Osteoblast (primary cell): ENCODE measurements around the gene PEMT. TPM values are rescaled to one million over a fixed set of nuclear protein-coding genes. Genes with fewer than 3 reads are reported as not detected.
A peak's percentile ranks its signal among the peaks of the same experiment; 100 is the strongest.

Source experiments
- DNase-seq: peaks from one replicate; pipeline ENCODE4 v3.0.0; 2011; ENCODE audit warnings: low spot score, mixed read lengths; ENCODE audit not compliant: insufficient read length; ENCODE audit errors: missing footprints
- H2AFZ ChIP-seq: 2 replicates; pipeline ENCODE4 v1.6.0; 2011; ENCODE audit warnings: mild to moderate bottlenecking, low read length
- H3K27ac ChIP-seq: 2 replicates; pipeline ENCODE4 v1.5.1; 2011; ENCODE audit warnings: mild to moderate bottlenecking, low read depth, low read length, moderate library complexity
- H3K27me3 ChIP-seq: 2 replicates; pipeline ENCODE4 v1.6.0; 2012; ENCODE audit warnings: mild to moderate bottlenecking, control low read depth, inconsistent platforms, low read length, moderate library complexity; ENCODE audit not compliant: insufficient read depth
- H3K36me3 ChIP-seq: 2 replicates; pipeline ENCODE4 v1.5.1; 2011; ENCODE audit warnings: mild to moderate bottlenecking, low read length, control low read depth, moderate library complexity; ENCODE audit not compliant: insufficient read depth
- H3K4me1 ChIP-seq: 2 replicates; pipeline ENCODE4 v1.5.1; 2011; ENCODE audit warnings: mild to moderate bottlenecking, low read length, control low read depth, moderate library complexity; ENCODE audit not compliant: insufficient read depth
- H3K4me2 ChIP-seq: 2 replicates; pipeline ENCODE4 v1.6.0; 2011; ENCODE audit warnings: mild to moderate bottlenecking, low read length; ENCODE audit not compliant: insufficient read depth
- H3K4me3 ChIP-seq: fragments of 200-600 bp; sonication (generic); 3 replicates; pipeline ENCODE4 v1.5.1; 2012; ENCODE audit warnings: mild to moderate bottlenecking, low read length, inconsistent platforms; ENCODE audit not compliant: insufficient read depth
- H3K79me2 ChIP-seq: 2 replicates; pipeline ENCODE4 v1.6.0; 2012; ENCODE audit warnings: mild to moderate bottlenecking, low read length, control low read depth, inconsistent platforms; ENCODE audit not compliant: insufficient read depth
- H3K9me3 ChIP-seq: 2 replicates; pipeline ENCODE4 v1.5.1; 2011; ENCODE audit warnings: low read depth, low read length, control low read depth
- H4K20me1 ChIP-seq: 2 replicates; pipeline ENCODE4 v1.6.0; 2012; ENCODE audit warnings: mild to moderate bottlenecking, low read length, control low read depth; ENCODE audit not compliant: insufficient read depth
- CTCF ChIP-seq: IDR thresholded peaks from 2 replicates; pipeline ENCODE4 v1.5.1; 2011; ENCODE audit warnings: mild to moderate bottlenecking, low read depth, low read length, moderate library complexity; ENCODE audit errors: extremely low read depth
- total RNA-seq: library from RNA; depleted of rRNA; stranded (reverse); fragments of >200 nt; gene quantifications from 2 replicates; pipeline ENCODE4 v1.2.3, GENCODE V29; 2012

PEMT gene
- total RNA-seq, 1 donor, result 26.4 TPM

- Histone ChIP-seq H3K9me3 (no peaks in the 10 kb centered on the region), H3K4me2 (no peak overlapping the region)
These were observed 34.8 kb downstream of the PEMT start for GRCh38 chr17:17556671-17557070.

GRCh38 chr17:17555906-17556305 is 35.6 kb downstream of the PEMT start:
- H3K4me1 ChIP-seq, result no peaks in the 10 kb centered on the region
- H3K79me2 ChIP-seq, result no peaks in the 10 kb centered on the region
- H3K9me3 ChIP-seq, result no peaks in the 10 kb centered on the region
- no peak overlapping the region for H3K4me2 ChIP-seq
- H3K4me3 ChIP-seq, result no peak overlapping the region
- H4K20me1 ChIP-seq, result no peaks in the 10 kb centered on the region
- DNase-seq, result no peak
- H3K36me3 ChIP-seq, result no peaks in the 10 kb centered on the region
- H2AFZ ChIP-seq, result no peak overlapping the region
- no peak for TF ChIP-seq CTCF
- no peaks in the 10 kb centered on the region for H3K27me3 ChIP-seq
- H3K27ac ChIP-seq, result no peak overlapping the region

More at GRCh38 chr17:17556671-17557070, 34.8 kb downstream of the PEMT start:
- Histone ChIP-seq H3K4me1 (no peaks in the 10 kb centered on the region), H3K36me3 (no peaks in the 10 kb centered on the region), H4K20me1 (no peaks in the 10 kb centered on the region), H3K4me3 (no peak overlapping the region), H3K27me3 (no peaks in the 10 kb centered on the region), H2AFZ (no peak overlapping the region), H3K79me2 (no peaks in the 10 kb centered on the region), H3K27ac (no peak overlapping the region)
- DNase-seq, result no peak
- TF ChIP-seq CTCF, result no peak

- no peak for TF ChIP-seq CTCF
- Histone ChIP-seq H3K79me2 (no peaks in the 10 kb centered on the region), H3K36me3 (no peaks in the 10 kb centered on the region), H3K4me1 (no peaks in the 10 kb centered on the region), H2AFZ (no peak overlapping the region), H4K20me1 (no peaks in the 10 kb centered on the region), H3K27me3 (no peaks in the 10 kb centered on the region), H3K4me2 (no peak overlapping the region), H3K4me3 (no peak overlapping the region), H3K27ac (no peak overlapping the region), H3K9me3 (no peaks in the 10 kb centered on the region)
- DNase-seq, result peak; percentile 55
These were observed 36.4 kb downstream of the PEMT start for GRCh38 chr17:17555151-17555550.

- Histone ChIP-seq H4K20me1 (peaks cover 5% of the 10 kb centered on the region), H3K27me3 (no peaks in the 10 kb centered on the region), H3K4me2 (no peak overlapping the region), H3K4me3 (no peak overlapping the region), H3K4me1 (no peaks in the 10 kb centered on the region), H3K36me3 (no peaks in the 10 kb centered on the region), H3K9me3 (no peaks in the 10 kb centered on the region), H2AFZ (no peak overlapping the region), H3K79me2 (no peaks in the 10 kb centered on the region), H3K27ac (no peak overlapping the region)
- TF ChIP-seq CTCF, result no peak
- no peak for DNase-seq
These were observed 37.2 kb downstream of the PEMT start for GRCh38 chr17:17554266-17554665.
